Adrenal gland (tissue), 19 donors: Measurements from ENCODE around the gene FGFR4. TPM values are rescaled to one million over a fixed set of nuclear protein-coding genes. Genes with fewer than 3 reads are reported as not detected.
A peak's percentile ranks its signal among the peaks of the same experiment; 100 is the strongest.

Source experiments
- DNase-seq, 7 donors: peaks; one replicate each; pipeline ENCODE4 v3.0.0-alpha.2; 2019 to 2020
- H3K27ac ChIP-seq, 5 donors: fragments of 200-600 bp; sonication (generic) in 4 of 5; 1 replicate in 3 of 5; 2 replicates in 2 of 5; pipeline versions ENCODE4 v1.5.1 to v1.8.0; 2016 to 2020; ENCODE audit warnings: mild to moderate bottlenecking in 1 of 5
- H3K27me3 ChIP-seq: fragments of 200-600 bp; 2 replicates; pipeline ENCODE4 v1.8.0; 2021
- H3K36me3 ChIP-seq, 2 donors: fragments of 200-600 bp; replicated peaks in 1 of 2; 1 replicate in 1 of 2; 2 replicates in 1 of 2; pipeline versions ENCODE4 v1.5.1 to v1.8.0; 2018 to 2022
- H3K4me1 ChIP-seq, 2 donors: fragments of 200-600 bp; replicated peaks in 1 of 2; 1 replicate in 1 of 2; 2 replicates in 1 of 2; pipeline versions ENCODE4 v1.5.1 to v1.8.0; 2018 to 2021
- H3K4me3 ChIP-seq, 4 donors: fragments of 200-600 bp; sonication (generic) in 3 of 4; one replicate each; pipeline ENCODE4 v1.5.1; 2016 to 2018
- H3K9me3 ChIP-seq, 3 donors: fragments of 200-600 bp; sonication (generic) in 1 of 3; replicated peaks in 1 of 3; 1 replicate in 2 of 3; 2 replicates in 1 of 3; pipeline versions ENCODE4 v1.5.1 to v1.8.0; 2016 to 2021
- CTCF ChIP-seq, 6 experiments: fragments of 450-650 bp in 4 of 6; fragments of 200-600 bp in 2 of 6; sonication (generic) in 1 of 6; IDR thresholded peaks; 1 replicate in 5 of 6; 2 replicates in 1 of 6; pipeline versions ENCODE4 v1.5.1 to v1.8.0; 2016 to 2021; ENCODE audit warnings: antibody characterized with exemption in 6 of 6, mild to moderate bottlenecking in 2 of 6, moderate library complexity in 1 of 6
- POLR2A ChIP-seq, 2 donors: fragments of 450-650 bp; IDR thresholded peaks; one replicate each; pipeline ENCODE4 v1.6.1; 2017; ENCODE audit warnings: antibody characterized with exemption in 2 of 2, mild to moderate bottlenecking in 2 of 2, moderate library complexity in 1 of 2
- WGBS, 4 donors: extraction: QIAGEN DNeasy Blood & Tissue Kit in 2 of 4; methylation state at CpG; one replicate each; pipeline versions ENCODE4 v1.1.5 to v1.1.7; 2013 to 2017; 5-methylcytosine and 5-hydroxymethylcytosine counted together
- intact Hi-C, 2 donors: fragments of 100-400 bp; cut with DNase I; formaldehyde crosslinking; loops; one replicate each; pipeline versions ENCODE4 v1.14.1 to v1.15.0; 2022 to 2023
- long read RNA-seq, 10 donors: library from polyadenylated mRNA in 3 of 10; unstranded in 2 of 10; stranded (forward) in 1 of 10; transcript quantifications; one replicate each; pipeline ENCODE4 v2.0.0 and lab custom pipeline, GENCODE V29; 2021 to 2026
- polyA plus RNA-seq, 3 donors: library from polyadenylated mRNA; stranded (reverse); fragments of 200-250 nt in 2 of 3; fragments of 350-450 nt in 1 of 3; fragmentation: Illumina TruSeq in 1 of 3; extraction: RNeasy Lipid Tissue Mini Kit (QIAGEN cat#74804) in 1 of 3; gene quantifications; one replicate each; pipeline ENCODE4 v1.2.3, GENCODE V29; 2013 to 2014
- total RNA-seq, 9 donors: library from RNA; depleted of rRNA in 4 of 9; stranded (reverse); fragments of >200 nt in 4 of 9; fragments of 120-200 nt in 1 of 9; fragmentation: NEBNext Ultra II Directional in 1 of 9; extraction: Animal tissue kit (Norgen Biotek cat#: 25700) in 1 of 9; gene quantifications; one replicate each; pipeline versions ENCODE4 v1.1.0 to v1.2.4, GENCODE V29; 2013 to 2023
- donor health status: healthy with polysubstance abuse.
- donor health status: Bipolar disorder and iron deficiency.
- donor health status: DM: yes; HTN: yes; CAD: no.
- donor health status: DM: no; HTN: no; CAD: no.
- donor health status: DM: no; HTN: no; CAD: no.
- donor health status: DM: yes; HTN: yes; CAD: no.

FGFR4 gene
- 100 to 1,000 TPM in 1 of 9 donors, 10 to 100 TPM in 8; 16.3 to 106 (median 31.9) TPM for total RNA-seq
- polyA plus RNA-seq: 10 to 100 TPM; 12.3 to 14.6 (median 12.5) TPM
- long read RNA-seq, donor 1, transcript FGFR4-207 (18 exons, 2,638 nt): minor isoform, 7 of 113 reads
- long read RNA-seq, donor 1, transcript FGFR4-204 (3 exons, 712 nt): major isoform, 14 of 113 reads
- long read RNA-seq, donor 1, partial matches to known transcripts: 87 of 113 reads
- long read RNA-seq, donor 1, other reads (novel, unspliced or antisense): 0 of 113 reads
- long read RNA-seq, donor 2, transcript FGFR4-201 (18 exons, 3,122 nt): minor isoform, 6 of 170 reads
- long read RNA-seq, donor 2, transcript FGFR4-204 (3 exons, 712 nt): major isoform, 20 of 170 reads
- long read RNA-seq, donor 2, transcript FGFR4-207 (18 exons, 2,638 nt): minor isoform, 11 of 170 reads
- long read RNA-seq, donor 2, partial matches to known transcripts: 128 of 170 reads
- long read RNA-seq, donor 2, other reads (novel, unspliced or antisense): 0 of 170 reads
- long read RNA-seq, donor 3, transcript FGFR4-204 (3 exons, 712 nt): major isoform, 9 of 76 reads
- long read RNA-seq, donor 3, partial matches to known transcripts: 62 of 76 reads
- long read RNA-seq, donor 3, other reads (novel, unspliced or antisense): 0 of 76 reads
- long read RNA-seq, donor 4, partial matches to known transcripts: 1 of 1 reads
- long read RNA-seq, donor 4, other reads (novel, unspliced or antisense): 0 of 1 reads
- long read RNA-seq, donor 5, transcript FGFR4-207 (18 exons, 2,638 nt): major isoform, 35 of 72 reads
- long read RNA-seq, donor 5, transcript FGFR4-201 (18 exons, 3,122 nt): minor isoform, 9 of 72 reads
- long read RNA-seq, donor 5, partial matches to known transcripts: 12 of 72 reads
- long read RNA-seq, donor 5, other reads (novel, unspliced or antisense): 16 of 72 reads
- long read RNA-seq, donor 6, partial matches to known transcripts: 0 of 1 reads
- long read RNA-seq, donor 6, other reads (novel, unspliced or antisense): 1 of 1 reads
- long read RNA-seq, donor 7, transcript FGFR4-204 (3 exons, 712 nt): major isoform, 9 of 43 reads
- long read RNA-seq, donor 7, partial matches to known transcripts: 30 of 43 reads
- long read RNA-seq, donor 7, other reads (novel, unspliced or antisense): 0 of 43 reads
- long read RNA-seq, donor 8, transcript FGFR4-201 (18 exons, 3,122 nt): minor isoform, 7 of 169 reads
- long read RNA-seq, donor 8, transcript FGFR4-207 (18 exons, 2,638 nt): major isoform, 15 of 169 reads
- long read RNA-seq, donor 8, transcript FGFR4-204 (3 exons, 712 nt): minor isoform, 8 of 169 reads
- long read RNA-seq, donor 8, partial matches to known transcripts: 130 of 169 reads
- long read RNA-seq, donor 8, other reads (novel, unspliced or antisense): 6 of 169 reads
- long read RNA-seq, donor 9, transcript FGFR4-207 (18 exons, 2,638 nt): major isoform, 7 of 53 reads
- long read RNA-seq, donor 9, partial matches to known transcripts: 36 of 53 reads
- long read RNA-seq, donor 9, other reads (novel, unspliced or antisense): 0 of 53 reads
- long read RNA-seq, donor 10, partial matches to known transcripts: 21 of 35 reads
- long read RNA-seq, donor 10, other reads (novel, unspliced or antisense): 0 of 35 reads

GRCh38 chr5:177086654-177087397 lies at the start of gene FGFR4:
Gene FGFR4 (plus strand): TSS chr5:177086915. CDS start chr5:177089603, 2,688 bp downstream.
- DNase-seq: peak; percentile 67 to 78 (median 70)
- Histone ChIP-seq H3K27ac (peak within 1 kb of the TSS in 1 of 5 donors; percentile 10), H3K27me3 (no peaks in the 10 kb centered on the region), H3K9me3 (no peaks in the 10 kb centered on the region), H3K4me3 (peak within 1 kb of the TSS in 2 of 4 donors; percentile 26 to 63), H3K4me1 (peaks cover 19 to 26% of the 10 kb centered on the region in 2 donors), H3K36me3 (no peaks in the 10 kb centered on the region)
- TF ChIP-seq POLR2A (IDR thresholded peaks at IDR 0.05) (no peak), CTCF (IDR thresholded peaks at IDR 0.05) (peak; percentile 21 to 67 (median 50))
- intact Hi-C loops: no loop called here
- WGBS, 4 donors: 0 to 1% (median 0%) methylated on average over 2 to 66 of the region's 68 CpGs

- H3K9me3 ChIP-seq: no peaks in the 10 kb centered on the region
- H3K36me3 ChIP-seq: peaks cover 0 to 5% of the 10 kb centered on the region in 2 donors
- intact Hi-C loops: no loop called here
- 93 to 98% (median 96%) methylated on average over 5 of the region's 5 CpGs for WGBS, 4 donors
- H3K27me3 ChIP-seq: no peaks in the 10 kb centered on the region
- TF ChIP-seq POLR2A (IDR thresholded peaks at IDR 0.05) (no peak), CTCF (IDR thresholded peaks at IDR 0.05) (no peak)
- H3K4me1 ChIP-seq: peaks cover 0 to 10% of the 10 kb centered on the region in 2 donors
- no peak overlapping the region for H3K27ac ChIP-seq
- no peak for DNase-seq
- no peak overlapping the region for H3K4me3 ChIP-seq
Observed at GRCh38 chr5:177036921-177037320, 49.8 kb upstream of the FGFR4 start.

DNA sequence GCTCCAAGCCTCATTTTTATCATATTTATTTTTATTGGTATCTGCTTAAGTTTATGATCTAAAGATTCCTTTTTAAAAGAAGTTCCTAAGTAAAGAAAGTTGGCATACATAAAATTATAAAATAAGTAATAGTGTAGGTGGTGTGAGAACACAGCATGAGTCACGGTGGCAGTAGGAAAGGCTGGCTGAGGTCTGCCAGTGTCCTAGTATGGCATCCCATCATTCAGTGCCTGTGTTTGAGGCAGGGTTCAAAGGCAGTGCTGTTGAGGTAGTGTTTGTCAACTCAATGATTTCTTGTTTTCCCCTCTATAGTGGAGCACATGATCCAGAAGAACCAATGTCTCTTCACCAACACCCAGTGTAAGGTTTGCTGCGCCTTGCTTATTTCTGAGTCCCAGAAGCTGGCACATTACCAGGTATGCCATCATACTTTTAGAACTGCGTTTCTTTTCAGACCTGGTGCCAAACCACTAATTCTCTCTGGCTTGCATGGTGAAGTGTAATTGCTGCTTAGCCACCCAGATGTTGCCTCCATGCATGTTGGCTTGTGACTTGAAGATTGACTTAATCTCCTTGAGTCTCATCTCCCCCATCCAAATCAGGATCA lies 45.8 kb upstream of the FGFR4 start:
- Histone ChIP-seq H3K4me1 (peaks cover 0 to 10% of the 10 kb centered on the region in 2 donors), H3K4me3 (no peak overlapping the region), H3K9me3 (no peaks in the 10 kb centered on the region), H3K27me3 (no peaks in the 10 kb centered on the region), H3K36me3 (peaks cover 0 to 44% of the 10 kb centered on the region in 2 donors), H3K27ac (no peak overlapping the region)
- 79 to 95% (median 85%) methylated on average over 3 of the region's 3 CpGs for WGBS, 4 donors
- intact Hi-C loops: no loop called here
- DNase-seq: no peak
- TF ChIP-seq POLR2A (IDR thresholded peaks at IDR 0.05): no peak
- no peak for TF ChIP-seq CTCF (IDR thresholded peaks at IDR 0.05)
